SJSA1 (cell line): Measurements from ENCODE around the gene CLSTN3. TPM values are rescaled to one million over a fixed set of nuclear protein-coding genes. Genes with fewer than 3 reads are reported as not detected.

Experiments used
- DNase-seq, 2 experiments: peaks; one replicate each; pipeline ENCODE4 v3.0.0-alpha.2; 2015 to 2020; ENCODE audit warnings: low spot score in 2 of 2, low read depth in 1 of 2
- H3K27ac ChIP-seq: fragments of 250-450 bp; sonication (Bioruptor Pico); 2 replicates; pipeline ENCODE4 v1.5.1; 2020; ENCODE audit warnings: mild to moderate bottlenecking, moderate library complexity
- H3K27me3 ChIP-seq: fragments of 250-450 bp; sonication (Bioruptor Pico); replicated peaks from 2 replicates; pipeline ENCODE4 v1.5.1; 2020; ENCODE audit warnings: mild to moderate bottlenecking, moderate library complexity
- H3K36me3 ChIP-seq: fragments of 250-450 bp; sonication (Bioruptor Pico); 2 replicates; pipeline ENCODE4 v1.5.1; 2020; ENCODE audit warnings: mild to moderate bottlenecking
- H3K4me1 ChIP-seq: fragments of 250-450 bp; sonication (Bioruptor Pico); replicated peaks from 2 replicates; pipeline ENCODE4 v1.6.1; 2021; ENCODE audit warnings: mild to moderate bottlenecking
- H3K4me3 ChIP-seq: fragments of 250-450 bp; sonication (Bioruptor Pico); 2 replicates; pipeline ENCODE4 v1.5.1; 2020; ENCODE audit warnings: mild to moderate bottlenecking
- H3K9me3 ChIP-seq: fragments of 250-450 bp; sonication (Bioruptor Pico); replicated peaks from 2 replicates; pipeline ENCODE4 v1.5.1; 2020; ENCODE audit warnings: mild to moderate bottlenecking
- total RNA-seq: library from RNA; depleted of rRNA; stranded (reverse); fragments of >200 nt; shearing (Covaris generic); gene quantifications from 2 replicates; pipeline ENCODE4 v1.2.3, GENCODE V29; 2014; rRNA removed

Gene CLSTN3
- total RNA-seq: 0.82 TPM in 1 of 2 replicates, not detected in the other

DNA sequence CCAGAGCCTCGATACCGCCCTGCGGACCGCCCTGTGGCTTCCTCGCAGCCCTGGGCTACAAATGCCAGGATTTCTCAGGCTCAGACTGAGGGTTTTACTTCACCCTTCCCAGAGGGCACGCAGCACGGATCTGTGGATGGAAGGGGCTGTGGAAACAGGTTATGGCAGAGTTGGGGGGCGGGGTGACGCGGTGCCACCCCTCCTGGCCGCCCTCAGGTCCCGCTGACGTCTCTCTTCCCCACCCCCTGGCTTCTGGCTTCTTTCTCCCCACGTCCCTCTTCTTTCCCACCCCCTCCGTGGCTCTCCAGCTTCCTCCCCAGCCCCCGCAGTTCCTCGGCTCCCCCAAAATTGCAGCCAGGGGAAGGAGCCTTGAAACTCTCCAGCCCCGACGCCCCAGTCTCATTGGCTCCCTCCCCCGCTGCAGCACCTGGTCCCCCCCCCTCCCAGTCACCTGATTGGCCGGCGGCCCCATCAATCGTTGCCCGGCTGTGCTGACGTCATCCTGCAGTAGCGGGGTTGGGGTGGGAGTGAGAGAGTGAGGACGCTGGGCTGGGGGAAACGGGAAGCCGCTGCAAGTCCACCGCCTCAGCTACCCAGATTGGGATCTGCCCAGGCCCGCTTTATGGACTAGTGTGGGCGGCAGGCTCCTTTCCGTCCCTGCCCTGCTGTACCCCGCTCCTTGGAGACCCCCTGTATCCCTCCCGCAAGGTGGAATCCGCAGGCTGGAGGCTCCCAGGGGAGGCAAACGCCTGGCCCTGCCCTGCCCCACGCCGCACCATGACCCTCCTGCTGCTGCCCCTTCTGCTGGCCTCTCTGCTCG lies at the start of gene CLSTN3:
CLSTN3 (plus strand) TSS at position 500 of the 820 bp plus-strand sequence; CDS start at position 778, 278 bp downstream.
- peak in 1 of 2 experiments; percentile 28 for DNase-seq
- Histone ChIP-seq H3K4me3 (peak within 1 kb of the TSS; percentile 21), H3K9me3 (no peaks in the 10 kb centered on the region), H3K27me3 (peaks cover 37% of the 10 kb centered on the region), H3K36me3 (no peaks in the 10 kb centered on the region), H3K4me1 (peaks cover 13% of the 10 kb centered on the region), H3K27ac (no peak within 1 kb of the TSS)

DNA sequence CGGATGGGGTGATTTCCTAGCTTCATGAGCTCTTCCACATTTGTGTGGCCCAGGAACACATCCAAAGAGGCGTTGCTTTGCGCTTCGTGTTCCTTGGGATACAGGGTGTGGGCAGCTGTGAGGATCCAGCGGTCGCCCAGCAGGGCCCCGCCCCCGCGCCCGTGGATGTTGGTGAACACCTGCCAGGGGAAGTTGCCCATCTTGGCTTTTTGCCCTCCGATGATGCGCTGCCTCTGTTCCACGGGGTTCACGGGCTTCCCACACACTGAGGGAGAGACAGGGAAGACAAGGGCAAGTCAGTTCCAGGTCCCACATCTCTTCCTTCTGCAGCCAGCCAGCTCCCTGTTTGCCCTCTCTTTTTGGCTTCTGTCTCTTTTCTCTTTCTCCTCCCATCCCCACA lies 49.1 kb upstream of the CLSTN3 start:
- 0 out of 2 replicates have a peak, but pooled peaks cover 2% of the 10 kb centered on the region for H3K36me3 ChIP-seq
- H3K27ac ChIP-seq: no peak overlapping the region

DNA sequence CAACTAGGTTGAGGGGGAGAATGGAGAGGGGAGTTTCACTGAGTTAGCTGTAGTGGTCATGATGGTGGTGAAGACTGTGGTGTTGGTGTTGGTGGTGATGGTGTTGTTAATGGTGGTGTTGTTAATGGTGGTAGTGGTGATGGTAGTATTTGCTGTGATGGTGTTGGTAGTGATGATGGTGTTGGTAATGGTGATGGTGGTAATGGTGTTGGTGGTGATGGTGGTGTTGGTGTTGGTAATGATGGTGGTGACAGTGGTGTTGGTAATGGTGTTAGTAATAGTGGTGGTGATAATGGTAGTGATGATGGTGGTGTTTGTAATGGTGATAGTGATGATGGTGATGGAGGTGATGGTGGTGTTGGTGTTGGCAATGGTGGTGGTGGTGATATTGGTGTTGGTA lies 47.0 kb upstream of the CLSTN3 start:
- Histone ChIP-seq H3K4me3 (no peak overlapping the region), H3K9me3 (no peaks in the 10 kb centered on the region), H3K36me3 (0 out of 2 replicates have a peak, but pooled peaks cover 2% of the 10 kb centered on the region), H3K4me1 (peaks cover 18% of the 10 kb centered on the region), H3K27ac (no peak overlapping the region), H3K27me3 (no peaks in the 10 kb centered on the region)
- no peak for DNase-seq

More for the DNA sequence above, 49.1 kb upstream of the CLSTN3 start:
- peaks cover 18% of the 10 kb centered on the region for H3K4me1 ChIP-seq
- no peak for DNase-seq
- H3K9me3 ChIP-seq: no peaks in the 10 kb centered on the region
- H3K4me3 ChIP-seq: no peak overlapping the region
- H3K27me3 ChIP-seq: no peaks in the 10 kb centered on the region

DNA sequence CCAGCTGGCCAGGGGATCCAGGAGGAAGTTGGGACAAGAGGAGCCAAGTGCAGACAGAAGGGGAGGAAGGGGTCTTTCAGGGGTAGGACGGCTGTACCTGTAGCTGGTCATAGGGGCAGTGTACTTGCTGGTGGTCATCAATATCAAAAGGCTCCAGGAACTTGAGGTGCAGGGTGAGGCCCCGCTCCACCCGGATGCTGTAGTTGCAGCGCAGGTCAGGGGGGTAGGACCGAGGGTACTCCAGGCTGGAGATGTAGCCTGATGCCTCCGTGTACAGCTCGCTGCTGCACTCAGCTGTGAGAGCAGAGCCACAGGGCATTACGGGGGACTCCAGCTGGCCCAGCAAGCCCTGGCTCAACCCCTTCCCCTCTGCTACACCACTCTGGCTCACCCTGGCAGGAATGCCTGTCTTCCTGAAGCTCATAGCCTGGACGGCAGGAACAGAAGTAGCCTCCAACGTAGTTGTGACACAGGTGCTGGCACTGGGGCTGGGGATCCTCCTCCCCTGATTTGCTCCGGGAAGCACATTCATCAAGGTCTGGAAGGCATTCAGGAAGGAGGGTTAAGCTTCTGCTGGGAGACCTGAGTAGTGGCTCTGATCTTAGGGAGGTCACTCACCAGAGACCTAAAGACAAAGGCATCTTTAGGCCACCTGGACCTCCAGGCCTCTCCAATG lies 40.8 kb upstream of the CLSTN3 start:
- no peak for DNase-seq
- peaks cover 13% of the 10 kb centered on the region for H3K4me1 ChIP-seq
- no peak overlapping the region for H3K4me3 ChIP-seq
- no peak overlapping the region for H3K27ac ChIP-seq
- 0 out of 2 replicates have a peak, but pooled peaks cover 7% of the 10 kb centered on the region for H3K36me3 ChIP-seq
- H3K9me3 ChIP-seq: no peaks in the 10 kb centered on the region
- H3K27me3 ChIP-seq: no peaks in the 10 kb centered on the region

DNA sequence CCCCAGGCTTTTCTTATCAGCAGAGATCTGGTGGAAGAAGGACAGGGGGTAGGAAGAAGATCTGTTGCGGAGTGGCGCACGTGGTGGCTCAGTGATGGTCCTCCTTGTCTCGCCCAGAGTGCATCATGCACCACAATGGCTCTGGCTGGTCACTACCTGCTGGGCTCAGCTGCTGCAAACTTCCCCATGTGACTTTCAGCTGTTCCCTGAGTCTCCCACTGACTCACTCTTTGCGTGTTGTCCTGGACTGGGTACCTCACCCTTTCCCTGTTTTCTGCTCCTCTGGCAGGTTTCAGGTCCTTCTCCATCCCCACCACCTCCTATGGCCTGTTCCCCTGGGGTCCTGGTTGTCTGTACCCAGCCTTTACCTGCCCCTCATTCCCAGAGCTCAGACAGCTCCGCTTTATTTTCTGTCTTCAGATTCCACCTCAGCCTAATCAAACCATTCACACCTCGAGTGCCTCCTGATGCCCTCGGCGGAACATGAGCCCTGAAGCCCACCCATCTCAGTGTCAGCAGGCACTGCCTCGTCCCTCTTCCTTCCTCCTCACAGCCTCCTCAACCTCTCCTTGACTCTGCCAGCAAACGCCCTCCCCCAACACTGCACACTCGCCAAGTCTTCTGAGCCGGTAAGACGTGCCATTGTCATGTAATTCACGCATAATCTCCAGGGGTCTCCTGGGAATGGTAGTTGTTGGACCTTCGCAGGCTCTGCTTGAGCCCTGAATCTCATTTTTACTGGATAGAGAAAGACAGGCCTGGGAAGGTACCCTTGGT lies 39.8 kb upstream of the CLSTN3 start:
- H3K27ac ChIP-seq: no peak overlapping the region
- DNase-seq: no peak
- peaks cover 13% of the 10 kb centered on the region for H3K4me1 ChIP-seq
- no peak overlapping the region for H3K4me3 ChIP-seq
- H3K27me3 ChIP-seq: no peaks in the 10 kb centered on the region
- H3K9me3 ChIP-seq: no peaks in the 10 kb centered on the region
- 0 out of 2 replicates have a peak, but pooled peaks cover 5% of the 10 kb centered on the region for H3K36me3 ChIP-seq

GRCh38 chr12:7091171-7091570 lies 39.0 kb upstream of the CLSTN3 start:
- no peaks in the 10 kb centered on the region for H3K9me3 ChIP-seq

DNA sequence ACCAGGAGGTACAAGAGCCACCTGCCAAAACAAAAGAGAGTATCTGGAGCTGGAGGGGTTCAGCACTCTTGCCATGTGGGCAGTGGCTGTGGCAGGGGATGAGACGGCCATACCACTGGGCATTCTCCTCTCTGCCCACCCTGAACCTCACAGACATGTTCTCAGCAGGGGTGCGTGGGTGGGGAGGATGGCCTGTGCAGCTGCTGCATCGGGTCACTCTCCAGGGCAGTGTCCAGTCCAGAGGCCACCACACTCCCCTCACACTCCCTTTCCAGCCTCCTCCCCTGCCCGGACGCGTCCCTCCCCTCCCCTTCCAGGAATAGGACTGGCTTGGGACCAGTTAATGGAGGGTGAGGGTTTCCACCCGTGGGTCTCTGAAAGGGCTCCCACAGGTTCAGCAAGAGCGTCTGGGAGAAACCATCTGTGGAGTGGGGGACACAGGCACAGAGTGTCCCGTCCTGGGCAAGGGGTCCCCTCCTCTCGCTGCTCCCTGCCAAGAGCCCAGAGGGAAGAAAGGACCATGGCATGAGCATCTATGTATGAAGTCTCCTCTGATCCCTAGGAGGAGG lies 38.4 kb upstream of the CLSTN3 start:
- Histone ChIP-seq H3K27ac (0 out of 2 replicates have a peak overlapping the region, but pooled peaks have one; percentile 1), H3K27me3 (no peaks in the 10 kb centered on the region), H3K36me3 (0 out of 2 replicates have a peak, but pooled peaks cover 5% of the 10 kb centered on the region), H3K4me3 (peak overlapping the region; percentile 32), H3K9me3 (no peaks in the 10 kb centered on the region), H3K4me1 (peaks cover 13% of the 10 kb centered on the region)
- DNase-seq: no peak

More at GRCh38 chr12:7091171-7091570, 39.0 kb upstream of the CLSTN3 start:
- H3K4me3 ChIP-seq: no peak overlapping the region
- no peak overlapping the region for H3K27ac ChIP-seq
- H3K4me1 ChIP-seq: peaks cover 13% of the 10 kb centered on the region
- DNase-seq: no peak
- 0 out of 2 replicates have a peak, but pooled peaks cover 5% of the 10 kb centered on the region for H3K36me3 ChIP-seq
- H3K27me3 ChIP-seq: no peaks in the 10 kb centered on the region

- H3K27ac ChIP-seq: 0 out of 2 replicates have a peak within 1 kb of the TSS, but pooled peaks have one; percentile 1
- H3K27me3 ChIP-seq: no peaks in the 10 kb centered on the region
- H3K36me3 ChIP-seq: 0 out of 2 replicates have a peak, but pooled peaks cover 5% of the 10 kb centered on the region
- no peaks in the 10 kb centered on the region for H3K9me3 ChIP-seq
- peak; percentile 87 to 89 for DNase-seq
- H3K4me1 ChIP-seq: peaks cover 13% of the 10 kb centered on the region
- peak within 1 kb of the TSS; percentile 32 for H3K4me3 ChIP-seq
Measured at GRCh38 chr12:7092229-7092985, 37.8 kb upstream of the CLSTN3 start, which contains the start of gene C1R. Gene C1R (minus strand): TSS chr12:7092445. CDS start chr12:7092388, 57 bp downstream.

DNA sequence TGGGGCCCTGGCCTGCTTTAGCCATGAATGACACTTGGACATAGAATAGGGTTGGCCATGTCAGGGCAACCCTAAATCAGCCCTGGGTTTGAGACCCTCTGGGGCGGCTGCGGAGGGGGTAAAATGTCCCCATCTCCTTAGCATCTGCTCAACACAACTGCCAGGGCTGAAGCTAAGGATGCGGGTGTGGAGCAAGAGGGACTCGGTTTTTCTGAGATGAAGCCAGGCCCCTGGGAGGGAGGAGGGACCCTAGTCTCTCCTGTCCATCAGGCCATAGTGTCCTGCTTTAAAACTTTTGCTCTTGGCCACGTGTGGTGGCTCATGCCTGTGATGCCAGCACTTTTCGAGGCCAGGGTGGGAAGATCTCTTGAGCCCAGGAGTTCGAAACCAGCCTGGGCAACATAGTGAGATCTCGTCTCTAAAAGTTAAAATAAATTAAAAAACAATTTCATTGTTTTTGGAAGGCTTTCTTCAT lies 37.1 kb upstream of the CLSTN3 start:
- 0 out of 2 replicates have a peak, but pooled peaks cover 5% of the 10 kb centered on the region for H3K36me3 ChIP-seq
- no peaks in the 10 kb centered on the region for H3K27me3 ChIP-seq
- no peak overlapping the region for H3K4me3 ChIP-seq
- H3K4me1 ChIP-seq: peaks cover 13% of the 10 kb centered on the region
- no peak for DNase-seq
- H3K27ac ChIP-seq: no peak overlapping the region
- no peaks in the 10 kb centered on the region for H3K9me3 ChIP-seq

- H3K27ac ChIP-seq: no peak overlapping the region
- DNase-seq: no peak
- H3K27me3 ChIP-seq: no peaks in the 10 kb centered on the region
- H3K4me3 ChIP-seq: no peak overlapping the region
- H3K4me1 ChIP-seq: peaks cover 13% of the 10 kb centered on the region
- H3K36me3 ChIP-seq: 0 out of 2 replicates have a peak, but pooled peaks cover 5% of the 10 kb centered on the region
- no peaks in the 10 kb centered on the region for H3K9me3 ChIP-seq
Measured at GRCh38 chr12:7093486-7093885, 36.7 kb upstream of the CLSTN3 start.

GRCh38 chr12:7093892-7094291 lies 36.3 kb upstream of the CLSTN3 start:
- Histone ChIP-seq H3K9me3 (no peaks in the 10 kb centered on the region), H3K27ac (no peak overlapping the region), H3K4me3 (no peak overlapping the region), H3K4me1 (peaks cover 13% of the 10 kb centered on the region), H3K36me3 (0 out of 2 replicates have a peak, but pooled peaks cover 5% of the 10 kb centered on the region), H3K27me3 (no peaks in the 10 kb centered on the region)
- no peak for DNase-seq
